Naive thymus-derived CD8-positive, alpha-beta T cell (primary cell): ENCODE measurements around the gene SOBP. TPM values are rescaled to one million over a fixed set of nuclear protein-coding genes. Genes with fewer than 3 reads are reported as not detected.

Source experiments
- ATAC-seq, 2 donors: fragments of 150-1000 bp; cut with Tn5 transposase in 1 of 2; sonication (Bioruptor Pico), chemical (Tn5 transposase) in 1 of 2; 1 replicate in 1 of 2; 2 replicates in 1 of 2; pipeline ENCODE4 v1.10.0; 2021; ENCODE audit warnings: mild to moderate bottlenecking in 2 of 2, moderate library complexity in 2 of 2
- POLR2A ChIA-PET: fragments of 350-600 bp; sonication (Branson Sonifier 250); formaldehyde crosslinking; loops from one replicate; lab custom pipeline; 2021; ENCODE audit warnings: antibody characterized with exemption; lab: Charles Lee
- DNase-seq, 10 donors: peaks; one replicate each; pipeline versions ENCODE4 v3.0.0 to v3.0.0-alpha.2; 2020 to 2022
- H3K27ac Mint-ChIP-seq, 10 donors: one replicate each; pipeline ENCODE4 v1.8.0; 2020 to 2022; ENCODE audit warnings: mild to moderate bottlenecking in 10 of 10, mixed read lengths in 10 of 10, moderate library complexity in 4 of 10, inconsistent platforms in 1 of 10
- H3K27me3 Mint-ChIP-seq, 5 donors: one replicate each; pipeline ENCODE4 v1.8.0; 2021 to 2022; ENCODE audit warnings: mixed read lengths in 5 of 5
- H3K36me3 Mint-ChIP-seq, 3 donors: one replicate each; pipeline ENCODE4 v1.8.0; 2020 to 2022; ENCODE audit warnings: mixed read lengths in 3 of 3, mild to moderate bottlenecking in 2 of 3, inconsistent platforms in 1 of 3
- H3K4me1 Mint-ChIP-seq, 4 donors: one replicate each; pipeline ENCODE4 v1.8.0; 2021 to 2022; ENCODE audit warnings: mixed read lengths in 4 of 4
- H3K4me3 Mint-ChIP-seq, 10 donors: one replicate each; pipeline ENCODE4 v1.8.0; 2020 to 2022; ENCODE audit warnings: mild to moderate bottlenecking in 10 of 10, mixed read lengths in 10 of 10, moderate library complexity in 6 of 10, inconsistent platforms in 1 of 10
- H3K9me3 Mint-ChIP-seq, 9 donors: one replicate each; pipeline ENCODE4 v1.8.0; 2020 to 2022; ENCODE audit warnings: mixed read lengths in 9 of 9, mild to moderate bottlenecking in 3 of 9, inconsistent platforms in 1 of 9, moderate library complexity in 1 of 9
- polyA plus RNA-seq, 3 donors: library from polyadenylated mRNA; unstranded; fragments of 300-500 nt; fragmentation: Illumina TruSeq; gene quantifications; one replicate each; pipeline ENCODE4 v1.2.3, GENCODE V29; 2021
- total RNA-seq, 8 experiments: library from RNA in 2 of 8; stranded (reverse) in 2 of 8; gene quantifications; one replicate each; pipeline ENCODE4 v1.2.3 and lab custom pipeline; 2021 to 2026

The SOBP gene
- total and polyA plus RNA-seq, 5 experiments from 2014 or later: 0.05 to 1.4 (median 0.39) TPM

GRCh38 chr6:107536180-107536961, 46.5 kb downstream of the SOBP start:
- ATAC-seq (no peak), DNase-seq (no peak)
- Mint-ChIP-seq H3K27me3 (peaks cover 0 to 7% (median 5%) of the 10 kb centered on the region in 5 donors), H3K27ac (no peak overlapping the region), H3K36me3 (no peaks in the 10 kb centered on the region), H3K4me1 (no peaks in the 10 kb centered on the region), H3K9me3 (no peaks in the 10 kb centered on the region), H3K4me3 (no peak overlapping the region)
- POLR2A ChIA-PET: no interaction called here

GRCh38 chr6:107537559-107537958, 47.6 kb downstream of the SOBP start:
- H3K27ac Mint-ChIP-seq: no peak overlapping the region
- POLR2A ChIA-PET: no interaction called here
- H3K4me3 Mint-ChIP-seq: no peak overlapping the region
- peaks cover 8 to 14% (median 11%) of the 10 kb centered on the region in 5 donors for H3K27me3 Mint-ChIP-seq
- DNase-seq: no peak
- peaks cover 0 to 1% (median 0%) of the 10 kb centered on the region in 4 donors for H3K4me1 Mint-ChIP-seq
- no peaks in the 10 kb centered on the region for H3K36me3 Mint-ChIP-seq
- ATAC-seq: no peak
- no peaks in the 10 kb centered on the region for H3K9me3 Mint-ChIP-seq

GRCh38 chr6:107538856-107539387, 49.0 kb downstream of the SOBP start:
- ATAC-seq (no peak), DNase-seq (no peak)
- Mint-ChIP-seq H3K9me3 (no peaks in the 10 kb centered on the region), H3K27ac (no peak overlapping the region), H3K4me3 (no peak overlapping the region), H3K4me1 (peaks cover 0 to 1% (median 0%) of the 10 kb centered on the region in 4 donors), H3K36me3 (no peaks in the 10 kb centered on the region), H3K27me3 (peaks cover 8 to 25% (median 15%) of the 10 kb centered on the region in 5 donors)
- POLR2A ChIA-PET: no interaction called here

GRCh38 chr6:107539409-107539808, 49.5 kb downstream of the SOBP start:
- DNase-seq: no peak

DNA sequence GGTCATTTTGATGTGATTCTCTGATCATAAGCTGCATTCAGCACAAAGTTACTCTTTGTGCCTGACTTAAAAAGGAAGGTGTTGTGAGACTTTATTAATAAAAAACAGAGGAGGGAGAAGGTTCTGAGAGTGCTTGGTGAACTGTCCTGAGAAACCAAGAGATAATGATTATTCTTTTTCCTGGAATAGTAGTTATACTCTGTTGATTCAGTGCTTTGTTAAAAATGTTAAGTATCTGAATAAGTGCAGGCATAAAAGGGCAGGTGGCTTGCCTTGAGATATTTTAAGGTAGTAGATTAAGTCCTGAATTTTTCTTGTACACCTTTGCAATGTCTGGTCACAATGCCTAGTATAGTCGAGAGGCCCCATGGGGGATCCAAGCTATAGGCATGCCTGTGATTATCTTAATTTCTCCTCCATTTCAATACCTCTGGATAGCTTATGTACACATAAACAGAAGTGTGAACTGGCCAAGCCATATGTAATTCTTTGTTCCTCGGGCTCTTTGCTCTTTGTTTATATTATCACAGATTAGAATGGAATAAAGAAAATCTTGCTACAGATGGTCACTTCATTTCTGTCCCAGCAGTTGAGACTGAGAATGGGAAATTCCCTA, 50.0 kb downstream of the SOBP start:
- Mint-ChIP-seq H3K36me3 (no peaks in the 10 kb centered on the region), H3K4me3 (no peak overlapping the region), H3K4me1 (peaks cover 0 to 1% (median 0%) of the 10 kb centered on the region in 4 donors), H3K27ac (no peak overlapping the region), H3K9me3 (no peaks in the 10 kb centered on the region), H3K27me3 (peaks cover 8 to 35% (median 16%) of the 10 kb centered on the region in 5 donors)
- DNase-seq (no peak), ATAC-seq (no peak)
- POLR2A ChIA-PET: no interaction called here

More at GRCh38 chr6:107539409-107539808, 49.5 kb downstream of the SOBP start:
- POLR2A ChIA-PET: no interaction called here
- Mint-ChIP-seq H3K27me3 (peaks cover 8 to 30% (median 16%) of the 10 kb centered on the region in 5 donors), H3K36me3 (no peaks in the 10 kb centered on the region), H3K4me3 (no peak overlapping the region), H3K27ac (no peak overlapping the region), H3K4me1 (peaks cover 0 to 1% (median 0%) of the 10 kb centered on the region in 4 donors), H3K9me3 (no peaks in the 10 kb centered on the region)
- ATAC-seq: no peak

DNA sequence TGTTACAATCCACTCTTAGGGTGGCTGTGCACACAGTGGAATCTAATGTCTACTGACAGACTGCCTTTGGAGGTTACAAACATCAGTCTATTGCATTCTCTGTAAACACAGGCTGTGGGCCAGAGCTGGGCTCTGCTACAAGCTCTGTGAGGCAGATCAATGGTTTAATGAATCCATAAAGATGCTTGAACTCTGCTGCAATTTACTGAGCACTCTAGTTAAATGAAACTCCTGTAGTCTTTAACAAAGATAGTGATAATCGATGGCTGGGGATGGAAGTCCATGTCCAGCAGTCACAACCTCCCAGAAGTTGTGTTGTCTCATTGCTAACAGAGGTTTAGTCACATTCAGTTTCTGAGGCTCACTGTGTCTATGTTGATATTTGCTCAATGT, 50.5 kb downstream of the SOBP start:
- no peaks in the 10 kb centered on the region for H3K9me3 Mint-ChIP-seq
- H3K4me1 Mint-ChIP-seq: peaks cover 0 to 1% (median 0%) of the 10 kb centered on the region in 4 donors
- peaks cover 8 to 35% (median 16%) of the 10 kb centered on the region in 5 donors for H3K27me3 Mint-ChIP-seq
- H3K27ac Mint-ChIP-seq: no peak overlapping the region
- no peak overlapping the region for H3K4me3 Mint-ChIP-seq
- POLR2A ChIA-PET: no interaction called here
- ATAC-seq (no peak), DNase-seq (no peak)
- H3K36me3 Mint-ChIP-seq: no peaks in the 10 kb centered on the region

GRCh38 chr6:107542192-107542668, 52.3 kb downstream of the SOBP start:
- Mint-ChIP-seq H3K4me3 (no peak overlapping the region), H3K4me1 (peaks cover 0 to 1% (median 0%) of the 10 kb centered on the region in 4 donors), H3K9me3 (no peaks in the 10 kb centered on the region), H3K36me3 (no peaks in the 10 kb centered on the region), H3K27me3 (peaks cover 8 to 35% (median 16%) of the 10 kb centered on the region in 5 donors), H3K27ac (no peak overlapping the region)
- ATAC-seq (no peak), DNase-seq (no peak)
- POLR2A ChIA-PET: no interaction called here

DNA sequence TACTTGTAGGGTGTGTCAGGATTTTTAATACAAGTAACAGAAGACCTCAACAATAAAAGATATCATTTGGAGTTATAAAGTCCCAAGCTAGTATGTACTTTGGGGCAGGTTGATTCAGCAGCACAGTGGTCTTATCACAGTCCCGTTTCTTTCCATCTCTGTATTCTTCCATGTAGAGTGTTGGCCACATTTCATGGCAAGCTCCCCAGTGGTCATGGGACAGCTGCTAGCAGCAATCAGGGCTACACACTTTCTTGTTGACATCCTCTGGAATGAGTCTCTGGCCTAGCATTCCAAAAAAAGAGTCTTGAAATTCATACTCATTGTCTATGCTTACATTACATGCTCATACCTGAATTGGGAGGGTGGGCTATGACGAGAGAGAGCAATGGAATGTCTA, 53.2 kb downstream of the SOBP start:
- POLR2A ChIA-PET: no interaction called here
- H3K36me3 Mint-ChIP-seq: no peaks in the 10 kb centered on the region
- peaks cover 8 to 35% (median 16%) of the 10 kb centered on the region in 5 donors for H3K27me3 Mint-ChIP-seq
- H3K4me1 Mint-ChIP-seq: peaks cover 0 to 1% (median 0%) of the 10 kb centered on the region in 4 donors
- H3K9me3 Mint-ChIP-seq: no peaks in the 10 kb centered on the region
- ATAC-seq (no peak), DNase-seq (no peak)
- no peak overlapping the region for H3K27ac Mint-ChIP-seq
- H3K4me3 Mint-ChIP-seq: no peak overlapping the region

DNA sequence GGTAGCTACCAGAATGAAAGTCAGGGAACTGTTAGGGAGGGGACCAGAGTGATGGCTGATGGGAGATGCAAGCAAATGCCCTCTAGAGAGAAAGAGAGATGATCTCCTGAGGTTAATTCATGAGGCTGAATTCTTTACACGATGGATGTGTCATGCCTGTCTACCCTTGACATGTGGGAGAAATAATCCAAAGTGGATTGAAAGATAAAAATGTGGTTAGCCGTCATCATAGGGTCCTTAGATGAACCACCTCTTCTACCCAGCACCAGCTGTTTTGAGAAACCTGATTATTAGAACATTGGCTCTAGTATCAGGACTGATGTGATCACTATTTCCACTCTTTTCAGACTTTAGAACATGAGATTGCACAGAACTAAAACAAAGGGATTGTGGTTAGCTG, 53.6 kb downstream of the SOBP start:
- peaks cover 8 to 35% (median 16%) of the 10 kb centered on the region in 5 donors for H3K27me3 Mint-ChIP-seq
- no peak for ATAC-seq
- no peak for DNase-seq
- no peaks in the 10 kb centered on the region for H3K36me3 Mint-ChIP-seq
- H3K4me3 Mint-ChIP-seq: no peak overlapping the region
- POLR2A ChIA-PET: no interaction called here
- peaks cover 0 to 1% (median 0%) of the 10 kb centered on the region in 4 donors for H3K4me1 Mint-ChIP-seq
- no peak overlapping the region for H3K27ac Mint-ChIP-seq
- no peaks in the 10 kb centered on the region for H3K9me3 Mint-ChIP-seq

GRCh38 chr6:107545763-107546162, 55.8 kb downstream of the SOBP start:
- H3K36me3 Mint-ChIP-seq: no peaks in the 10 kb centered on the region
- POLR2A ChIA-PET: no interaction called here
- H3K4me1 Mint-ChIP-seq: peaks cover 0 to 5% (median under 1%) of the 10 kb centered on the region in 4 donors
- H3K4me3 Mint-ChIP-seq: no peak overlapping the region
- H3K27me3 Mint-ChIP-seq: peaks cover 5 to 35% (median 11%) of the 10 kb centered on the region in 5 donors
- no peak overlapping the region for H3K27ac Mint-ChIP-seq
- no peak for DNase-seq
- H3K9me3 Mint-ChIP-seq: no peaks in the 10 kb centered on the region
- ATAC-seq: no peak

DNA sequence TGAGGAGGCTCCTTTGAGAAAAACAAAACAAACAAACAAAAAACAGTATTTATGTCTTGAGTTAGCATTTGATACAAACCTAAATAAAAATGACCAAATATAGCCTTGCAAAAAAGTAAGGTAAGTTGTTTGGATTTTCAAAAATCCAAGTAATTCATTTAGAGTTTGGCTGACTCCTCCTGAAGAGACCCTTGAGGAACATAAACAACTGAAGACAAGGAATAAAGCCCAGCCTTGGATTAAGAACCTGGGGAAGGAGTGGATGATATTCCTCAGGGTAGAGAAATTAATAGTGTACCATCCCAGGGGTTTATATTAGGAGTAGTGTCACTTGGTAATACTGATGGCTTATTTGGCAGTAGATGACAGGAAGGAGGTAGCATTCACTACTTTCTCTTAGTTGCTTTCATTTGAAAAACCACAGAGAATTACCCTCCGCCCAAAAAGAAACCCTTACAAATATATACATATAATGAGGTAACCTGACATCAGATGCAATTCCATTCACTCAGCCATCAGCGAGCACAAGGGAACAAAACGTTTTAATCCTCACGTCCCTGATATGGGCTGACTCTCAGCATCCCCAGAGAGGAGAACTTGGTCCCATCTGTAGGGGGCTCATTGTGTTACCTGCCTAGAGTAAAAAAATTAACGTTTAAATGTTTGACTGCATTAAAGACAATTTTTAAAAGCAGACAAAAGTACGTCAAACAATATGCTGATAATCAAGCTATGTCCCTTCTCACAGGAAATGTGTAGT, 57.0 kb downstream of the SOBP start:
- Mint-ChIP-seq H3K27me3 (peaks cover 5 to 31% (median 11%) of the 10 kb centered on the region in 5 donors), H3K4me1 (peaks cover 0 to 5% (median under 1%) of the 10 kb centered on the region in 4 donors), H3K36me3 (no peaks in the 10 kb centered on the region), H3K9me3 (no peaks in the 10 kb centered on the region), H3K27ac (no peak overlapping the region), H3K4me3 (no peak overlapping the region)
- POLR2A ChIA-PET: no interaction called here
- ATAC-seq (no peak), DNase-seq (no peak)

DNA sequence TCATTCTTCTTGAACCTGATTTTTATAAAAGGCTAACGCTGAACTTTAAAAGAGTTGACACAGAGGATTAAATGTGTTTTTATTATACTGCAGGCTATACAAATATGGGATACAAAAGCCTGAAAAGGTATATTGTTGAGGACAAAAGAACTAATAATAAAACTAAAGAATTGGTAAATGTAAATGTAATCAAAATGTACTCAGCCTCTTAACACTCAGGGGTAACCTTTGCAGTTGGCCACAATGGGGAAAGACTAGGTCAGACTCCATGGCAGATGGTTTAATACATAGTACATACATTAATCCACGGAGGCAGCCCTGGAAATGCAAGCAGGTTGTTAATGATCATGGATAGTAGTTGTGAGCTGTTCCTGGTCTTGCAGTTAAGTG, 57.5 kb downstream of the SOBP start:
- no peaks in the 10 kb centered on the region for H3K36me3 Mint-ChIP-seq
- DNase-seq: no peak
- POLR2A ChIA-PET: no interaction called here
- H3K9me3 Mint-ChIP-seq: no peaks in the 10 kb centered on the region
- no peak for ATAC-seq
- no peak overlapping the region for H3K4me3 Mint-ChIP-seq
- peaks cover 0 to 5% (median 0%) of the 10 kb centered on the region in 4 donors for H3K4me1 Mint-ChIP-seq
- H3K27ac Mint-ChIP-seq: no peak overlapping the region
- H3K27me3 Mint-ChIP-seq: peaks cover 2 to 25% (median 6%) of the 10 kb centered on the region in 5 donors
